DMS79 treated with DMSO at 0.1 percent for 48 hours (cell line): ENCODE results near the gene CHAD.
A peak's percentile ranks its signal among the peaks of the same experiment; 100 is the strongest.

Experiments used
- DNase-seq: peaks from one replicate; lab custom pipeline; 2025; lab: John Stamatoyannopoulos, UW

The CHAD gene

DNA sequence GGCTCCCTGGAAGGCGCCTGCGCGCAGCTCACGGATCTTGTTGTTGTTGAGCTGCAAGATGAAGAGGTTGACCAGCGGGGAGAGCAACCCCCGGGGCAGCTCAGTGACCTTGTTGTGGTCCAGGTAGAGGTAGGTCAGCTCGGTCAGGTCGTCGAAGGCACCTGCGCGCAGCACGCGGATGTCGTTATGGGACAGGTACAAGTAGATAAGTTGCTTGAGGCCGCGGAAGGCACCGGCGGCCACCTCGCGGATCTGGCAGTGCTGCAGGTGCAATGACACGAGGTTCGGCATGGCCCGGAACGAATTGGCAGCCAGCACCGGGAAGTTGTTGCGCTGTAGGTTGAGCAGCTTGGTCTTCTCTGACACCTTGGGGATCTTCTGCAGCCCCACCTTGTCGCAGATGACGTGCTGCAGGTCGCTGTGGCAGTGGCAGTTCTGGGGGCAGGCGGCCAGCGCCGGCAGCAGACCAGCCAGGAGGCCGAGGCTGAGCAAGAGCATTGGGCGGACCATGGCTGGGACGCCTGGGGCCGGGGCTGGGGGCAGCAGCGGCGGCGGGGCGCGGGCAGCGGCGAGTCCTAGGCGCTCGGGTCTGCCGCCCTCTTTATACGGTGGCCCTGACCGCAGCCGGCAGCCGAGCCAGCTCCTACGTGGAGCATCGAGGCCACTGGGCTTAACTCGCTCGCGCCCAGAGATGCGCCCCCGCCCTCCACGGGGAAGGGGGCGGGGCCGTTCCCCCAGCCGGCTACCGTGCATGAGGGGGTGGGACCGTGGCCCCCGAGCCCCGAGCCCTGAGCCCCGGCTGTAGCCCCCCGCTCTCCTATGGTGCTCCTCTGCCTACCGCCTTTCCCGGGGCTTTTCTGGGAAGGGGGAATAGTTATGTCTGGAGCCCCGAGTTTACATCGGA lies at the start of gene CHAD:
CHAD (minus strand) TSS at position 577 of the 904 bp plus-strand sequence; CDS start at position 510, 67 bp downstream.
- DNase-seq: no peak

GRCh38 chr17:50517504-50518383 lies 49.1 kb upstream of the CHAD start:
- DNase-seq: no peak

DNA sequence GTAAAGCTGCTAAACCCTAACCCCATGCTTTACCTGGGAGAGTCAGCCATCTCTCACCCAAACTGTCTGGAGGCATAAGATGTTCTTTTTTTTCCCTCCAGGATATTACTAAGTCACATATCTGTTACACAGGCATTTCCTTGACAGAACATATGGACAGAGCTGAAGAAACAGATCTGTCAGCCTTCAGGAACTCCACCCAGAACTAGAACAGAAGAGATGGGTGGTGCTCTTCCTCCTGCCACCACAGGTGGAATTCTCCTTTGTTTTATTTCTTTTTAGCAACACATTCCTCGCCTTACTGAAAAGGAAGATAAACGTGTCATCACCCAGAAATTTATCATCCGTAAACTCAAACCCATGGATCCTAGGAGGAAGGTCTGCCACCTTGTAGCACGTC lies 48.3 kb upstream of the CHAD start:
- no peak for DNase-seq

- no peak for DNase-seq
Measured at GRCh38 chr17:50514936-50515702, 46.4 kb upstream of the CHAD start.

GRCh38 chr17:50514388-50514787 lies 45.7 kb upstream of the CHAD start:
- DNase-seq: no peak

DNA sequence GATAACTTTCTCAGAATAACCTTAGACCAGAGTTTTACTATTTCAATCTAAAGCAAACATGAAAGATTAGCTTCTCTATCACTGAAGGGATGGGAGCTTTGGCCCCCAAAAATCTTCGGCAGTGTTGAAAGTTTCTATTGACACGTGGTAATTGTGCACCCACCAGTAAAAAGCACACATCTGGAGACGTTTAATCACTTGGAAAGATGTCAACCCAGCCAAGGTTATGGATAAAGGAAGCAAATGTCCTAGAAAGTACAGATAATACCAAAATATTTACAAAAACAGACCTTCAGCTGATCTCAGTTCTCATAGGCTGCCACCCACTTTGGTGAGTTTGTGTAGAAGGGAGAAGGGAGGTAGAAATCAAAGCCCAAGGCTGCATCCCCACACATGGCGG lies 44.8 kb upstream of the CHAD start:
- no peak for DNase-seq

GRCh38 chr17:50511058-50511457 lies 42.4 kb upstream of the CHAD start:
- DNase-seq: no peak

DNA sequence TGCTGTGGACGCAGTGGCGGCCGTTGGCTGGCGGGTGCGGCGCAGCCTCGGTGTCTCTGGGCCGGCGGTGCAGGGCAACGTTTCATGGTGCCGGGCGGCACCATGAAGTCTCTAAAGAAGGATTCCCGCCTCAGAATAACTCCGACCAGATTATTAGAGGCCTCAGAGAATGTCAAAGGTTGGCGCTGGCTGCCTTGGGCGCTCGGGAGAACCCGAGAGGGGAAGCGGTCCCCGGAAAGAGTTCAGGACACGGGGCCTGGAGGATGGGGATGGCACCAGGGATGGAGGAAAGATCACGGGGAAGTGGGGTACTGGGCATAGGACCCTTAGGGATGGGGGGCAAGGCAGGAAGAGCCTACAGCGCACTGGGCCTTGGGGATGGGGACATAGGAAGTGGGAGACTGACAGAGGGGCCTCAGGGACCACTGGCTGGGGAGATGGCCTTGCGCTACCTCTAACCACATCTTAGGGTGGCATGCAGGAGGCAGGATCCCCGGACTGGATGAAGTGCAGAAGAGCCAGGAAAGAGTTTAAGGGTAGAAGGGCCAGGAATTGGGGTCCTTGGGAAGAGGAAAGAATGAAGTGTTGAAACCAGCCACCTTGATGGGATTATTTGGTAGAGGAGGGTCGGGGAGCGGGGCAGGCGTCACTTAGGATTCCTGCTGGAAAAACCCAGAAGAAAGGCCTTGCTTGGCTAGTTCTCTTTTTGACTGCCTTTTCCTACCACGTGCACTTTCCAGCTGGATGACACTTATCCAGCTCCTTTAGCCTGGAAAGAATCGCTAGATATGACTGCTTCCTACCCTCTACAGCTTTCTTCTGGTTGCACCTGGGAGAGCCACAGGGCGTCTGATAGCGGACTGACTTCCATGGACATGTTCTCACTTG lies 40.1 kb upstream of the CHAD start:
- peak; percentile 12 for DNase-seq

DNA sequence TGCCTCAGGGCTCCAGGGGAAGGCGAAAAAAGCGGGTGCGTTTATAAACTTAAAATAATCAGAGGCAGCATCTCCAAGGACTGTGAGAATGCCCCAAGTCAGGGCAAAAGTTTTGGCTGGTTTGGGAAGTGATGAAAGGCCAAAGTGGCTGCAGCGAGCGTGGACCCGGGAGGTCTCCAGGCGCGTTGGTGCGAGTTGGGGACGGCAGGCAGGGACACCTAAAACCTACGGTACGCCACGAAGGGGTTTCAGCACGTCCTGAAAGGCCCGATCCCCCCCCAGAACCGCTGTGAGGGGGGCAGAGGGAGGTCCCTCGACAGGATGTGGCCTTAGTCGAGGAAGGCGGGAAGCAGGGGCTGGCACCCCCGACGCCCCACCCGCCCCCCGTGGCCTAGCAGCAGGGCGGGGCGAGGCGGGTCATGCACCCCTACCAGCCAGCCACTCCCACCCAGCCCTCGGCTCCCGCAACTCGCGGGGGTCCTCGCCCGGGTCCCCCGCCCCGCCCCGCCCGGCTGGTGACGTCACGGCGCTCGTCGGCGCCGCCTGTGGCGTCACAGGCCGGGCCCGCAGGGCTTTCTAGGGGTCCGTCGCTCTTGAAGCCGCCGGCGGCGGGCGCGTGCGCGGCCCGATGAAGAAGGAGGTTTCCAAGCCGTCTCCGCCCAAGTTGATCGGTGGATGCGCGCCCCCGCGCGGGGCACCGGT lies 39.3 kb upstream of the CHAD start, which contains the start of gene MYCBPAP:
MYCBPAP (plus strand) TSS at position 569 of the 702 bp plus-strand sequence. CDS start 236 bp downstream, outside the sequence.
- peak; percentile 60 for DNase-seq

- no peak for DNase-seq
Measured at GRCh38 chr17:50506298-50506697, 37.6 kb upstream of the CHAD start.

DNA sequence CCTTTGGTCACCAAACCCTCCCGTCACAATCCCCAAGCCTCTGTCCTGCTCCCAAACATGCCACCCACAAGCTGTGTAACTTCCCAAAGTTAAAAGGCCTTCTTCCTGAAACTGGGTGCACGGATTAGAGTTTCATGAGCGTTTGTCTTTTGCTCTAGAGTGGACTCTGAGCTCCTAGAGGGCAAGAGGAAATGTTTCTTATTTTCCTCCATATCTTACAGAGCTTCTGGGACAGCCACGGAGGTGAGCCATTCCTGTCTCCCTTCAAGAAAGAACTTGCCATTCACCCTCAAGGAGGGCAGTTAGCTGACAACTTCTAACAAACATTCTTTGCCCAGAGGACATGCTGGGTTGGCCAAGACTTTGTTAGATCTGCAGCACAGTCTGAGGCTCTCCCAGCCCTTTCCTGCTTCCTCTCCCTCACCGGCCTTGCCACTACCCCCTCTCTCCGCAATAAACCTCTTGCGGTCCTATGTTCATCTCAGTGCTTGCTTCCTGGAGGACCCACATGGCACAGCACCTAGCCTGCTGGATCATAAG lies 37.0 kb upstream of the CHAD start:
- no peak for DNase-seq

DNA sequence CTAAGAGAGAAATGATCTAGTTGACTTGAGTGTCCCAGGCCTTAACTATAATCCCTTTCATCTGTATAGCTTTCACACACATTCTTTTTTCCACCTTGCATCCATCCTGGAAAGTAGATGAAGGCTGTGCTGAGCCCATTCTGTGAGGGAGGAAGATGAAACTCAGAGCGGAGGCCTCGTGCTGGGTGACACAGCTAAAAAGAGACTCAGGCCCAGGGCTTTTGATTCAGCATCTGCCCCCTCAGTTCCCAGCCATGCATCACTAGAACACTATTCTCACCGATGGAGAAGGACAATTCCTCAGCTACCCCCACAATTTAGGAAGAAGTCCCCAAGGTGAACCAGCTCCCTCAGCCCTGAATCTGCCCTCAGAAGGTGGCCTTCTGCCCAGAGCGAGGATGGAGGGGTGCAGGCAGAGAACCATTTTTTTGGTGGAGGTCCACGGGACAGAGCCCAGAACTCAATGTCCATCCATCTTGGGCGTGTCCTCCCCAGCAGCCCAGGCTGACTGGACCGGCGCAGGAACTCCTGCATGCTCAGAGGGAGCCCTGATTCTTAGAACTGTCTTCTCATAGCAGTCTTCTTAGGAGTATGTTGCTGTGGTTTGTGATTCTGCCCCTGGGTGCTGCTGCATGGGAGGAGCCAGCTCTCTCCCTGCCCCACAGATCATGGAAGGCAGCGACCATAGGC lies 33.8 kb upstream of the CHAD start:
- no peak for DNase-seq

GRCh38 chr17:50501054-50501453 lies 32.4 kb upstream of the CHAD start:
- no peak for DNase-seq

GRCh38 chr17:50499721-50500120 lies 31.0 kb upstream of the CHAD start:
- no peak for DNase-seq

GRCh38 chr17:50499270-50499669 lies 30.6 kb upstream of the CHAD start:
- no peak for DNase-seq

DNA sequence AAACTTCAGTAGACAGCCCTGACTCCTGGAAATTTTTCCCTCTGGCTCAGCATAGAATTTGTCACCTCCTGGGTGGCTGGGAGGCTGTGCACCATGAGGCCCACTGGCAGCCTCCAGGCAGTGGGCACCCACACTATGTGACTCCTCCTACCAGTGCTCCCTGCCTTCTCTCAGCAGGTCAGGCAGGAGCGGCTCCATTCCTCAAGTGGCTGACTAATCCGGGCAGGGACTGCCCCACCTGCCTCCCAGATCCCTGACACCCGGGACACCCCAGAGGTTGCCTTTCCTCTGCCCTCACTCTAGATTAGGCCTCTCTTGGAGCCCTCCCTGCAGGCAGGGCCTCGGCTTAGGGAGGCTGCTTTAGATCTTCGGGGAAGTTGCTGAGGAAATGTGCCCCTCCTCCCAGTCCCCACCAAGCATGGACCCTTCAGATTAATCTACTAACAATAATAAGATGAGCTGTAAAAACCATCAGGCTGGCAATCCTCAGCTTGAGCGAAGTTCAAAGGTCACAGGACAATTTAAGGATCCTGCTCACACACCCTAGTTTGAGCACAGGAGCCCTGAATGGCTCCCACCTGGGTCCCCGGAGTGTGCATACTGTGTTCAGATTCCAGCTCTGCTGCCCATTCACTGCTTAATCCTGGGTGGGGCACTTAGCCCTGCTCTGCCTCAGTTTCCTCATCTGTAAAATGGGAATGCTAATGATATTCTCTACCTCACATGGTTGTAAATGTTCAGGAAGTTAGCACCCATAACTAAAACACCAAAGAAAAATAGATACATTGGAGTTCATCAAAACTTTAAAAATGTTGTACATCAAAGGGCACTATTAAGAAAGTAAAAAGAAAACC lies 29.6 kb upstream of the CHAD start:
- DNase-seq: no peak

DNA sequence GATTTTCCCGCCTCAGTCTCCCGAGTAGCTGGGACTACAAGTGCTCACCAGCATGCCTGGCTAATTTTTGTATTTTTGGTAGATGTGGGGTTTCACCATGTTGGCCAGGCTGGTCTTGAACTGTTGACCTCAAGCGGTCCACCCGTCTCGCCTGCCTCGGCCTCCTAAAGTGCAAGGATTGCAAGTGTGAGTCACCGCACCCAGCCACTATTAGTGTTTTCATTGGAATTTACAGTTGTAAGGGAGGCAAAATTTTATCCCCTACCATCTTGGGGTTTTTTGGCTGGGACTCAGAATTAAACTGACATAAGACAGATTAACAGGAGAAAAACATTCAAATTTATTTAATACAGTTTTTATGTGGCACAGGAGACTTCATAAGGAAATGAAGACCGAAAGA lies 27.2 kb upstream of the CHAD start:
- DNase-seq: no peak

DNA sequence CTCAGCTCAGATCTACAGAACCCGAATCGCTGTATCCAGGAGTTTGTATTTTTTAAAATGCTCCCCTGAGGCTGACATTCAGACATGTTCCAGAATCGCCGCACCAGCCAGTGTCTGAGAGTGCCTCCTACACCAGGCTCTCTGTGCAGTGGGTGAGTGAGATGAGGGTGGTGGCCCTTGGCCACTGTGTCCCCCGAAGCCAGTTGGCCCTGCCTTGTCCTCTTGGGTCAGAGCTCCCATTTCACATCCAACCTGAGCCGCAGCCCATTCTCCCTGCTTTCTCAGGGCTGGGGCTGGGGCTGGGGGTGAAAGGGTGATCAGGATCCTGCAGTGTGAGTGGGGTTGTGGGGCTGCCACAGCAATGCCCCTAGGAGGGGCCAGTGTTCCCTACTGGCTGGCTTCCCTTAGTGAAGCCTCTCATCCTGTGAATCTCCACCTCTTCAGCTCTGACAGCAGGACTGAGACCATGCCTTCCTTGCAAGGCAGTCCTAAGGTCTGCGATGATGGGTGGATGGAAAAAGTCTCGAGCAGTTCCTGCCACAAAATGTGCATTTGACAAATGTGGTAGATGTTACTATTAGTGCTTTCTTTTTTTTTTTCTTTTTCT lies 26.6 kb upstream of the CHAD start:
- DNase-seq: no peak
